ENCODE results near the gene KIAA0753.

Gene KIAA0753

DNA sequence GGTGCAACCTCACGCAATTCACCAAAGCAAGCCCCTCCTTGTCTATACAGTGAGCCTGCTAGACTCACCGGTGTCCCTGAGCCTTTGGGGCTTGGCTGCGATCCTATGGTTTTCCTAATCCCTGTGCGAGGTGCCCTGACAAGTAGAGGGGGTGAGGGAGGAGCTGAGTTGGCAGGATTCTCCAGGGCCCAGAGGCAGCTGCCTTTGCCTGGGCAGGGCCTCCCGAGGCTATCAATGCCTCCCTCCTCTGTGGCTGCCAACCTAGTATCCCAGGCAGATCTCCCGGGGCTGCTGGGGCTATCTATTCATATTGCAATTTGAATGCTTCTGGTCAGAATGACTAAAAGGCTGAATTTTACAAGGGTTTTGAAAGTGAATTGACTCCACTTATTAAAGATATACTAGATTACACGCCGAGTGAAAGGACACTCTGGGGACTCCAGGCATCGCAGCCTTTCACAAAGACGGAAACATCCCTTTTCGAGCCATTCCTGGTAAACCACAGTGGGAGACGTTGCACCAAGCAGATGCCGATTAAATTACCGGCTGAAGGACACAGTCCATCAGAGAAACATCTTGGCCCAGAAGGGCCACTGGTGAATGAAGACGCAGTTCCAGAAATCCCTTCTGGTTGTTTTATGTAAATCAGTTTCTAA, 72.9 kb downstream of the KIAA0753 start:
- Mint-ChIP-seq H3K36me3 (ENCODE audit: low read depth) (no peaks in the 10 kb centered on the region), H3K4me1 (ENCODE audit: low read depth) (no peaks in the 10 kb centered on the region), H3K27ac (no peak overlapping the region), H3K4me3 (no peak overlapping the region), H3K9me3 (no peaks in the 10 kb centered on the region), H3K27me3 (peaks cover 21% of the 10 kb centered on the region)
- no peak for DNase-seq

DNA sequence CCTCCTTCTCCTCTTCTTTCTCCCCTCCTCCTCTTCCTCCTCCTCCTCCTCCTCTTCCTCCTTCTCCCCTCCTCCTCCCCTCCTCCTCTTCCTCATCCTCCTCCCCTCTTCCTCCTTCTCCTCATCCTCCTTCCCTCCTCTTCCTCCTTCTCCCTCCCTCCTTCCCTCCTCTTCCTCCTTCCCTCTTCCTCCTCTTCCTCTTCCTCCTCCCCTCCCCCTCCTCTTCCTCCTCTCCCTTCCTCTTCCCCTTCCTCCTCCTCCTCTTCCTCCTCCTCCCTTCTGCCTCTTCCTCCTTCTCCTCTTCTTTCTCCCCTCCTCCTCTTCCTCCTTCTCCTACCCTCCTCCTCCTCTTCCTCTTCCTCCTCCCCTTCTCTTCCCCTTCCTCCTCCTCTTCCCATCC, 79.1 kb downstream of the KIAA0753 start:
- no peak overlapping the region for H3K27ac Mint-ChIP-seq
- peaks cover 62% of the 10 kb centered on the region for H3K27me3 Mint-ChIP-seq
- no peak for DNase-seq
- H3K36me3 Mint-ChIP-seq (ENCODE audit: low read depth): no peaks in the 10 kb centered on the region
- H3K4me1 Mint-ChIP-seq (ENCODE audit: low read depth): peaks cover 5% of the 10 kb centered on the region
- H3K4me3 Mint-ChIP-seq: no peak overlapping the region
- no peaks in the 10 kb centered on the region for H3K9me3 Mint-ChIP-seq

DNA sequence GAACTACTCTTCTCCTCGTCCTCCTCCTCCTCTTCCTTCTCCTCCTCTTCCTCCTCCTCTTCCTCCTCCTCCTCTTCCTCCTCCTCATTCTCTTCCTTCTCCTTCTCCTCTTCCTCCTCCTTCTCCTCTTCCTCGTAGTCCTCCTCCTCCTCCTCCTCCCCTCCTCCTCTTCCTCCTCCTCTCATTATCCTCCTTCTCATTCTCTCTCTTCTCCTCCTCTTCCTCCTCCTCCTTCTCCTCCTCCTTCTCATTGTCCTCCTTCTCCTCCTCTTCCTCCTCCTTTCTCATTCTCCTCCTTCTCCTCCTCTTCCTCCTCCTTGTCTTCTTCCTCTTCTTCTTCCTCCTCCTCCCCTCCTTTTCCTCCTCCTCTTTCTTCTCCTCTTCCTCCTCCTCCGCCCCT, 80.0 kb downstream of the KIAA0753 start:
- Mint-ChIP-seq H3K4me3 (no peak overlapping the region), H3K4me1 (ENCODE audit: low read depth) (peaks cover 5% of the 10 kb centered on the region), H3K27me3 (peaks cover 59% of the 10 kb centered on the region), H3K27ac (no peak overlapping the region), H3K36me3 (ENCODE audit: low read depth) (no peaks in the 10 kb centered on the region), H3K9me3 (no peaks in the 10 kb centered on the region)
- no peak for DNase-seq

DNA sequence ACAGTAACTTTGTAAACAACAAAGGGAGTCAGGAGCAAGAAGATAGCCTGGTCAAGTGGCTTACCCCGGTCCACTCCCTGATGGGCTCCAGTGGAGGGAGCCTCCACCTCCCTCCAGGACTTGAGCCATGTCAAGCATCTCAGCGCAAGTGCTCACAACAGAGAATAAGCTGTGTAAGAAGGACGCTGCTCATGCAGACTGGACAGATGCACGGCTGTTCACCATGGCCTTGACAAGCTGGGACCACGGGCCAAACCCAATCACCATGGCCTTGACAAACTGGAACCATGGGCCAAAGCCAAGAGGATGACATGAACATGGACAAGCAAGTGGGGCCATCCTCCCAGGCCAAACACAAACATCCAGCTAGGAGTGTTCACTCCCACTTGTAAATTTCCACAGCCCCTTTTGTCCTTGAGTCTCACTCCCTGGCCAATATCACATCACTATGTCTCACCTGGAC, 80.7 kb downstream of the KIAA0753 start:
- Mint-ChIP-seq H3K4me1 (ENCODE audit: low read depth) (peaks cover 12% of the 10 kb centered on the region), H3K36me3 (ENCODE audit: low read depth) (no peaks in the 10 kb centered on the region), H3K27me3 (peaks cover 63% of the 10 kb centered on the region), H3K9me3 (no peaks in the 10 kb centered on the region), H3K27ac (no peak overlapping the region), H3K4me3 (no peak overlapping the region)
- DNase-seq: no peak

DNA sequence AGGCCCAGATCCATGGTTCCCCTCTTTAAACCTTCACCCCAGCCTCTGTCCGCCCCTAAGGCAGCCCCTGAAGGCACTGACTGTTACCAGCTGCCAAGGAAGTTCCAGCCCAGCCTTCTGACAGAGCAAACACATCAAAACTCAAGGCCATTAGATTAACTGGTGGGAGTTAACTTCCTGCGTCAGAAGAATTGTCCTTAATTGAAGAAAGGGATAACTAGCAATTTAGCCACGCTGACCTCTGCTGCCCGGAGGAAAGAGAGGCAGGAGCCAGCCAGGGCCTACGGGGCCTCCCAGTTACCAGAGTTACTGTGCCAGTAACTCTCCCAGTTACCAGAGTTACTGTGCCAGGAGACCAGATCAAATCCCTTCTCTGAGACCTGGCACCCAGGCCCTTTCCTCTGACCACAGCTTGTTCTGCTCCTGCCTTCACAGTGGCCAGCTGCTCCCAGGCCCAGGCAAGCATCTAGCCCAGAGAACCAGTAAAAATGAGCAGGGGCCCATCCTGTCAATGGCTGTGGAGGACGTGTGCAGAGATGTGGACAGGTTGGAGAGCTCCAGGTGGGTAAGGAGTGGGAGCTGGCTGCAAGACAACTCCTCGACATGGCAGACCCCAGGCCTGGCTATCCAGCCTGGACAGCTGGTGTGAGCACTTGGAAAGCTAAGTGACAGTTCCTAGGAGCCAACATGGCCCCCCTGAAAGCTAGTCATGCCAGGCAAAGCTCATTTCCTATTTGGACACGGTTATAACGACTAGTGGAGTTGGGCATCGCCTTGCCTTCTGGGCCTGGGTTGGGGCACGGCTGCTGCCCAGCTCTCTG, 81.4 kb downstream of the KIAA0753 start:
- Mint-ChIP-seq H3K9me3 (no peaks in the 10 kb centered on the region), H3K27ac (no peak overlapping the region)

DNA sequence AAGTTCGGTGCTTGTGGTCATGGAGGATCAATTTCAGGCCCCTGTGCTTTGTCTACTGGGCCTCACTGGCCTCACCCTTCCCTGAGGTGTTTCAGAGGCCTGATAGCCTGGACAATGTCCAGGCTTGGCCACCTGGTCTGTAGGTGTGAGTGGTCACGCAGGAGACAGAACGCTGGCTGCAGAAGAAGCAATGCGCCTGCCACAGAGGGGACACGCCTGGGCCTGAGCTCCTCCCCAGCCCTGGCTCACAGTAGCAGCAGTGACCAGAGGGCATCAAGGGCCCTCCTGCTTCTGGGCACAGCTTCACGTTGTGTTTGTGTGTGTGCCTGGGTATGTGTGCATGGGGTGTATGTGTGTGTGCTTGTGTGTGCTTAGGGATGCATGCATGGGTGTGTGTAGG, 82.2 kb downstream of the KIAA0753 start:
- Mint-ChIP-seq H3K9me3 (no peaks in the 10 kb centered on the region), H3K36me3 (ENCODE audit: low read depth) (no peaks in the 10 kb centered on the region), H3K27ac (no peak overlapping the region), H3K27me3 (peaks cover 70% of the 10 kb centered on the region), H3K4me3 (no peak overlapping the region), H3K4me1 (ENCODE audit: low read depth) (peaks cover 12% of the 10 kb centered on the region)
- DNase-seq: no peak

More for the DNA sequence above, 81.4 kb downstream of the KIAA0753 start:
- no peaks in the 10 kb centered on the region for H3K36me3 Mint-ChIP-seq (ENCODE audit: low read depth)
- peaks cover 12% of the 10 kb centered on the region for H3K4me1 Mint-ChIP-seq (ENCODE audit: low read depth)
- DNase-seq: no peak
- H3K27me3 Mint-ChIP-seq: peaks cover 66% of the 10 kb centered on the region
- no peak overlapping the region for H3K4me3 Mint-ChIP-seq

DNA sequence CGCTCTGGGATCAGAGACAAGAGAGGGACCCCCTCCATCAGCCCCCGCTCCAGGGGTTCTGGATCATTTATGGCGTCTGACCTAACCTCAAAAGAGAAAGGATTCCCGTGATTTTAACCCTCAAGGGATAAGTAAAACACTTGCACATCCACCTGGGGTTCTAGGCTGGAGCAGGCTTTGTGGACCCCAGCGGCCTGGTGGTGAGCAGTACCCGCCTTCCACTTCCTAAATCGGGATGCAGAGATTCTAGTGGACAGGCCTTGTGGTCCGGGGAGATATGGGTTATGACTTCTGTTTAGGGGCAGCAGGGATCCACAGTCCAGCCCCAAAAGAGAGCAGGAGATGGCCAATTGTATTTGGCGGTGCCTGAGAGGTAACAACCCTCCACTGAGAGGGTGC, 83.5 kb downstream of the KIAA0753 start:
- H3K27me3 Mint-ChIP-seq: peaks cover 63% of the 10 kb centered on the region
- H3K36me3 Mint-ChIP-seq (ENCODE audit: low read depth): no peaks in the 10 kb centered on the region
- H3K9me3 Mint-ChIP-seq: no peaks in the 10 kb centered on the region
- peak overlapping the region; percentile 27 for H3K4me3 Mint-ChIP-seq
- H3K27ac Mint-ChIP-seq: no peak overlapping the region
- no peak for DNase-seq
- peaks cover 12% of the 10 kb centered on the region for H3K4me1 Mint-ChIP-seq (ENCODE audit: low read depth)

DNA sequence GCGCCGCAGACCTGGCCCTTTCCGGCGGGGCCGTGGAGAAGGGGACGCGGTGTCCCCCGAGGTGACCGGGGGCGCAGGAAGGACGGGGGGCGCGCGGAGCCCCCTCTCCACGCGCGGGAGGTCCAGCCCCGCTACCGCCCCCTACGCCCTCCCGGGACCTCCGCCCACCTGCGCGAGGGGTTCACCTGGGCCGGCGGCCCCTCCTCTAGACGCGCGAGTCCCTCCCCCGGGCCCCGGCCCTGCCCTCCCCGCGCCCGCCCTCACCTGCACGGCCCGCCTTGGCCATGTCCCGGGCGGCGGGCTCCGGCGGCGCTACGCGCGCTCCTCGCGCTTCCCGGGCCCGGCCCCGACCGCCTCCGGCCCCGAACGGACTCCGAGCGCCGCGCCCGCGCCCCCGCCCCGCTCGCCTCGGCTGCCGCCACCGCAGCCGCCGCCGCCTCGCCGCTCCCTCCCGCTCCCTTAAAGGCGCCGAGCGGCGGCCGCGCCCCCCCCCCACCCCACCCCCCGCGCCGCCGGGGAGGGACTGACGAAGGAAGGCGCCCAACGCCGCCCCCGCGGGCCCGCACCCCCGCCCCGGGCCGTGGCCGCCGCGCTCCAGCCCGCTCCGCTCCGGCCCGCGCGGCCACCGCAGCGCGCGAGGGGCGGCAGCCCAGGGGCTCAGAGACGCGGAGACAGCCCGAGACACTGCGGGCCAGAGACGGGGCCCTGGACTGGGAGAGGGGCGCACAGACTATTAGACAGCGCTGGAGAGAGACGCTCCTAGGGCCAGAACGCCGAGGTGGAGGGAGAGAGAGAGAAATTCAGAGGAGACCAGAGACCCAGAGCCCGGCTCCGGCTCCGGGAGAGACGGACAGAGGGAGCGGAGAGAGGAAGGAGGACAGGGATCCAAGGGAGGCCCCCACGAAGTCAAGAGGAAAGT, 84.1 kb downstream of the KIAA0753 start, which contains the start of gene PITPNM3:
TSS of gene PITPNM3 (minus strand) at position 435 of the 919 bp plus-strand sequence. CDS start at position 286, 149 bp downstream.
- H3K4me3 Mint-ChIP-seq: peak within 1 kb of the TSS; percentile 58
- no peaks in the 10 kb centered on the region for H3K9me3 Mint-ChIP-seq
- no peak within 1 kb of the TSS for H3K27ac Mint-ChIP-seq
- H3K4me1 Mint-ChIP-seq (ENCODE audit: low read depth): peaks cover 12% of the 10 kb centered on the region
- H3K36me3 Mint-ChIP-seq (ENCODE audit: low read depth): no peaks in the 10 kb centered on the region
- H3K27me3 Mint-ChIP-seq: peaks cover 61% of the 10 kb centered on the region
- DNase-seq: no peak

DNA sequence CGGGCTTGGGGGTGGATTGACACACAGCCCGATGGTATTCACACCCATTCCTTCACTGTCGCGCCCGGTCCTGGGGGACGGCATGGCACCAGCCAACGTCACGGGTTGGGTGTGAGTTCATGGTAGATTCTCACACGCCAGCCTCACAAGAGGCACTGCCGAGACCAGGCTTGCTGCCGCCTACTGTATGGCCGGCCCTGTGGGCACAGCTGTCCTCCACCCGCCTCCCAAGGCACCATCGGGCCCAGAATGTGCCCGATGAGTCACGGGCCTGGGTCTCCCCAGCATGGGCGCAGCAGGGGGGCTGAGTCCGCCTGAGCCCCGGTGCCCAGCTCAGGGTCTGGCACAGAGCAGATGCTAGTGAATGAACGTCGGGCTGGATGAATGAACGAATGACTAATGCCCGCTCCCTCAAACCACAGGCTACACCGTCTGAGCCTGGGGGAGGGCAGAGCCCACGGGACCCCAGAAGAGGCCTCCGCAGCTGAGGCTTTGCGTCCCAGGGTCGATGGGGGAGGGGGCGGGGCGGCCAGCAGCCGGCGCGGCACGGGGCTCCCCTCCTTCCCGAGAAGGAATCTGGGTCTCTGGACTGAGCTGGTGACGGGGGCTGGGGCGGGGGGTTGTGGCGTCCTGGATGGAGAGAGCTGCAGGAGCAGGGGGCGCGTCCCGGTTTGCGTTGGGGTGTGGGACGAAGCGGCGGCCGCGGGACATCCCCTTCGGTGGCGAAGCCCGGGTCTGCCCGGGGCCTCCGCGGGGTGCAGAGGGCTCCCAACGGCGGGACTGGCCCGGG, 85.0 kb downstream of the KIAA0753 start:
- Mint-ChIP-seq H3K36me3 (ENCODE audit: low read depth) (no peaks in the 10 kb centered on the region), H3K4me3 (peak overlapping the region; percentile 58), H3K27ac (no peak overlapping the region), H3K27me3 (peaks cover 61% of the 10 kb centered on the region), H3K4me1 (ENCODE audit: low read depth) (peaks cover 12% of the 10 kb centered on the region), H3K9me3 (no peaks in the 10 kb centered on the region)
- DNase-seq: peak; percentile 46

DNA sequence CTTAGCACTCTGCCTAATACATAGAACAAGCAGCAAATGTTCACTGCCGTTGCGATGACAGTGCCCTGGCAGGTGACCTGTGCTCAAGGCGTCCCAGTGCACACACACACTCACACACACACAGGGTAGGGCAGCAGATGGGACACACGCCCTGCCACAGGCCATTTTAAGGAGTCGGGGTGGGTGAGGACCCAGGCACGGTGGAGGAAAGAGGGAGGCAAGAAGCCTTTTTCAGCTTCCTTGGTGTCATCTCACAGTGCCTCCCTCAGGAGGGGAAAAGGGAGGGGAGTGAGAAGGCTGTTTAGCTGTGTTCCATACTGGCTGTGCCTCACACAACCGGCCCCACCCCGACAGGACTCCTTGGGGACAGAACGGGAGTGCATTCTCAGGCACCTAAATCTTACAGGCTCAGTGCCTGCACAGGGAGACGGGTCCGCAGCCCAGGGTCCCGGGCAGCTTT, 85.6 kb downstream of the KIAA0753 start:
- Mint-ChIP-seq H3K36me3 (ENCODE audit: low read depth) (no peaks in the 10 kb centered on the region), H3K4me3 (no peak overlapping the region), H3K9me3 (no peaks in the 10 kb centered on the region), H3K4me1 (ENCODE audit: low read depth) (peaks cover 12% of the 10 kb centered on the region), H3K27me3 (peaks cover 57% of the 10 kb centered on the region), H3K27ac (no peak overlapping the region)
- DNase-seq: no peak

DNA sequence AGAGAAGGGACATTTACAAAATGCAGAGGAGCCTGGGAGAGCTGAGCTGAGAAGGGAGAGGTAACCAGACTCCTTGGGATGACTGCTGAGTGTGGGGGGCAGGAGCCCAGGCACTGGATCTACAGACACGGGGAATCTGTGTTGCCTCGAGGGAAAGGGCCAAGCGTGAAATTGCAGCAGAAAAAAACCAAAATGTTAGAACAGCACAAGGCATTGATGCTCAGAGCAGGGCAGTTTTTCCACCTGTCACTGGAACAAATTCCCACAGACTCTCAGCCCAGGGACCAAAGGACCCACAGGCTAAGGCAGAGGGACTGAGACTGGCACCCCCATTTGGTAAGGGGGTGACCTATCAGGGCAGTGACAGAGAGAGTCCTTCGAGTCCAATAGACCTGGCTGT, 86.2 kb downstream of the KIAA0753 start:
- Mint-ChIP-seq H3K27ac (no peak overlapping the region), H3K27me3 (peaks cover 53% of the 10 kb centered on the region), H3K4me3 (no peak overlapping the region), H3K4me1 (ENCODE audit: low read depth) (peaks cover 12% of the 10 kb centered on the region), H3K36me3 (ENCODE audit: low read depth) (no peaks in the 10 kb centered on the region), H3K9me3 (no peaks in the 10 kb centered on the region)
- DNase-seq: no peak

DNA sequence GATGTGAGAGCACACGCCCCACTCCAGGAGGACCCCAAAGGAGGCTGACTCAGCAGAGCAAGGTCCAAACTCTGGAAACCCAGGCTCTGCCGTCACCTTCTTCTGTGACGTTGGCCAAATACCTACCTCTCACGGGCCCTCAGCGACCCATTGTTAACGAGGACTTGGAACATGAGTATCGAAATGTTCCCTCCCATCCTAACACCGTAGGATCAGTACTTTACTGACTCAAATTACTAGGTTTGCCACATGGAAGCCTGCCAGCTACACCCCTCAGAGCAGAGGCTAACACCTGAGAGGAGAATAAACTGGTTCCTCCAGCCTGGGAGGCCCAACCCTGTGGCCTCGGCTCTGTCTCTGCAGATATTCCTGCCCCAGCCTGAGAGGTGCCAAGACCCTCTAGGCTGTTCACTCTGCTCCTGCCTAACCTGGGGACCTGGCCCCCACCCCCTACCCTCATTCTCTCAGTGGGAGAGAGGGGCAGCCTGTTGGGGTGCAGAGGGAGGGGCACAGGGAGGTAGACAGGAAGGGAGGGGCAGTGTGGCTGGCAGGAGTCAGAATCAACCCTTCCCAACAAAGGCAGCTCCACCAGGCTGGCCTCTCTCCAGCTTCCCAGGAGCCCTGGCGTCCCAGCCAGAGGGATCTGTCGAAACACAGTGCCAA, 88.5 kb downstream of the KIAA0753 start:
- Mint-ChIP-seq H3K27ac (no peak overlapping the region), H3K4me1 (ENCODE audit: low read depth) (peaks cover 20% of the 10 kb centered on the region), H3K9me3 (no peaks in the 10 kb centered on the region), H3K27me3 (peaks cover 36% of the 10 kb centered on the region), H3K36me3 (ENCODE audit: low read depth) (no peaks in the 10 kb centered on the region), H3K4me3 (no peak overlapping the region)
- no peak for DNase-seq

DNA sequence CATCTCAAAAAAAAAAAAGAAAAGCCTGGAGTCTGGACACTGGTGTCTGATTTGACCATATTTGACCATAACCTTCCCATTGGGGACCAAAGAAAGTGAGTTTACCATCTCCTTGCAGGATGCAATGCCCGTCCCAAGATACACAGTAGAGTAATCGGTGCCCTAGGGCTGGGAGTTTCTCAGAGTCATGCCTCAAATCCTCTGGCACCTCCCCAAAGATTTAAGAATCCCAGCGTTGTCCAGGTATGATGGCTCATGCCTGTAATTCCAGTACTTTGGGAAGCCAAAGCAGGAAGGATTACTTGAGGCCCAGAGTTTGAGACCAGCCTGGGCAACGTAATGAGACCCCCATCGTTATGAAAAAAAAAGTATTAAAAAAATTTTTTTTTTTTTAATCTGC, 89.2 kb downstream of the KIAA0753 start:
- no peak overlapping the region for H3K27ac Mint-ChIP-seq
- H3K4me3 Mint-ChIP-seq: no peak overlapping the region
- peaks cover 17% of the 10 kb centered on the region for H3K4me1 Mint-ChIP-seq (ENCODE audit: low read depth)
- H3K36me3 Mint-ChIP-seq (ENCODE audit: low read depth): no peaks in the 10 kb centered on the region
- H3K9me3 Mint-ChIP-seq: no peaks in the 10 kb centered on the region
- peaks cover 31% of the 10 kb centered on the region for H3K27me3 Mint-ChIP-seq
- DNase-seq: no peak
